Thoracic aorta (tissue), 2 donors: ENCODE measurements around the gene CPEB2. TPM values are rescaled to one million over a fixed set of nuclear protein-coding genes. Genes with fewer than 3 reads are reported as not detected.
A peak's percentile ranks its signal among the peaks of the same experiment; 100 is the strongest.

Experiments used
- ATAC-seq: fragments of 150-250 bp; one replicate; pipeline ENCODE4 v1.8.0; 2017; ENCODE audit warnings: low read depth; ENCODE audit not compliant: insufficient number of reproducible peaks, low FRiP score
- DNase-seq: peaks from one replicate; pipeline ENCODE4 v3.0.0-alpha.2; 2020; ENCODE audit warnings: low spot score
- H3K27ac ChIP-seq, 2 donors: fragments of 200-600 bp; sonication (generic); 1 replicate in 1 of 2; 2 replicates in 1 of 2; pipeline ENCODE4 v1.5.1; 2016; ENCODE audit warnings: mild to moderate bottlenecking in 2 of 2, moderate library complexity in 2 of 2
- H3K27me3 ChIP-seq: fragments of 200-600 bp; sonication (generic); replicated peaks from 2 replicates; pipeline ENCODE4 v1.6.0; 2016; ENCODE audit warnings: mild to moderate bottlenecking; ENCODE audit not compliant: insufficient read depth
- H3K36me3 ChIP-seq: fragments of 200-600 bp; sonication (generic); one replicate; pipeline ENCODE4 v1.5.1; 2016
- H3K4me1 ChIP-seq, 2 donors: fragments of 200-600 bp; sonication (generic); 1 replicate in 1 of 2; 2 replicates in 1 of 2; pipeline versions ENCODE4 v1.5.1 to v1.6.0; 2016; ENCODE audit warnings: low read depth in 2 of 2, mild to moderate bottlenecking in 1 of 2; ENCODE audit not compliant: control insufficient read depth in 1 of 2
- H3K4me3 ChIP-seq: fragments of 200-600 bp; sonication (generic); 2 replicates; pipeline ENCODE4 v1.5.1; 2016; ENCODE audit warnings: mild to moderate bottlenecking
- H3K9me3 ChIP-seq: fragments of 200-600 bp; sonication (generic); 2 replicates; pipeline ENCODE4 v1.5.1; 2016
- total RNA-seq, 2 donors: library from RNA; depleted of rRNA; stranded (reverse); fragments of >200 nt; gene quantifications; one replicate each; pipeline versions ENCODE4 v1.1.0 to v1.2.3, GENCODE V29; 2016
- TF ChIP-seq, protein P1 (sequence below): fragments of 200-600 bp; sonication (generic); IDR thresholded peaks from one replicate; pipeline ENCODE4 v1.5.1; 2019; ENCODE audit warnings: antibody characterized with exemption

CPEB2 gene
- total RNA-seq, 2 donors from 2014 or later, result 31.0 to 33.4 TPM

DNA sequence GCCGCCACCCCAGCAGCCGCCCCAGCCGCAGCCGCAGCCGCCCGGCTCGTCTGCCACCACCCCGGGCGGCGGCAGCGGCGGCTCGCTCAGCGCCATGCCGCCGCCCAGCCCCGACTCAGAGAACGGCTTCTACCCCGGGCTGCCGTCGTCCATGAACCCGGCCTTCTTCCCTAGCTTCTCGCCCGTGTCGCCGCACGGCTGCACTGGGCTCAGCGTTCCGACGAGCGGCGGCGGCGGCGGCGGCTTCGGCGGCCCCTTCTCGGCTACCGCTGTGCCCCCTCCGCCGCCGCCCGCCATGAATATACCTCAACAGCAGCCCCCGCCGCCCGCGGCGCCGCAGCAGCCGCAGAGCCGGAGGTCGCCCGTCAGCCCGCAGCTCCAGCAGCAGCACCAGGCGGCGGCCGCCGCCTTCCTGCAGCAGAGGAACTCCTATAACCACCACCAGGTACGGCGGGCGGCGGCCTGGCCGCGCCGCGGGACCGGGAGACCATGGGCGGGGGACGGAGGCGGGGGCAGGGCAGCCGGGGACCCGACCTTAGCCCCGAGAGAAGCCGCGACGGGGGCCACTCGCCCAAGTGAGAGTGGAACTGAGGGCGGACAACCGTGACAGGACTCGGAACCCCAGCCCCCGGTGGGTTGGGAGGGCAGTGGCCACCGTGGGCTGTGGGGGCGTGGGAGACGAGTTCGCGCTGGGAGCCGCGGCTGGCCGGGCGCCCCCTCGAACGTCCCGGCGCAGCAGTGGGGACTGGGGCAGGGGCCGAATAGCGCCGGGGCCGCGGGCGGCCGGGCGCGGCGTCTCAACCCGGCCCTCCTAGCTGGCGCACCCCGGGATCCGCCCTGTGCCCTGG, 1.8 kb downstream of the CPEB2 start:
- DNase-seq, result no peak
- Histone ChIP-seq H3K9me3 (no peaks in the 10 kb centered on the region), H3K4me1 (peaks cover 27 to 35% of the 10 kb centered on the region in 2 donors), H3K27ac (peak overlapping the region; percentile 99 to 100), H3K4me3 (peak overlapping the region; percentile 99), H3K36me3 (peaks cover 3% of the 10 kb centered on the region), H3K27me3 (no peaks in the 10 kb centered on the region)
- no peak for ATAC-seq
- TF ChIP-seq, protein P1, sequence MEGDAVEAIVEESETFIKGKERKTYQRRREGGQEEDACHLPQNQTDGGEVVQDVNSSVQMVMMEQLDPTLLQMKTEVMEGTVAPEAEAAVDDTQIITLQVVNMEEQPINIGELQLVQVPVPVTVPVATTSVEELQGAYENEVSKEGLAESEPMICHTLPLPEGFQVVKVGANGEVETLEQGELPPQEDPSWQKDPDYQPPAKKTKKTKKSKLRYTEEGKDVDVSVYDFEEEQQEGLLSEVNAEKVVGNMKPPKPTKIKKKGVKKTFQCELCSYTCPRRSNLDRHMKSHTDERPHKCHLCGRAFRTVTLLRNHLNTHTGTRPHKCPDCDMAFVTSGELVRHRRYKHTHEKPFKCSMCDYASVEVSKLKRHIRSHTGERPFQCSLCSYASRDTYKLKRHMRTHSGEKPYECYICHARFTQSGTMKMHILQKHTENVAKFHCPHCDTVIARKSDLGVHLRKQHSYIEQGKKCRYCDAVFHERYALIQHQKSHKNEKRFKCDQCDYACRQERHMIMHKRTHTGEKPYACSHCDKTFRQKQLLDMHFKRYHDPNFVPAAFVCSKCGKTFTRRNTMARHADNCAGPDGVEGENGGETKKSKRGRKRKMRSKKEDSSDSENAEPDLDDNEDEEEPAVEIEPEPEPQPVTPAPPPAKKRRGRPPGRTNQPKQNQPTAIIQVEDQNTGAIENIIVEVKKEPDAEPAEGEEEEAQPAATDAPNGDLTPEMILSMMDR, result no peak

DNA sequence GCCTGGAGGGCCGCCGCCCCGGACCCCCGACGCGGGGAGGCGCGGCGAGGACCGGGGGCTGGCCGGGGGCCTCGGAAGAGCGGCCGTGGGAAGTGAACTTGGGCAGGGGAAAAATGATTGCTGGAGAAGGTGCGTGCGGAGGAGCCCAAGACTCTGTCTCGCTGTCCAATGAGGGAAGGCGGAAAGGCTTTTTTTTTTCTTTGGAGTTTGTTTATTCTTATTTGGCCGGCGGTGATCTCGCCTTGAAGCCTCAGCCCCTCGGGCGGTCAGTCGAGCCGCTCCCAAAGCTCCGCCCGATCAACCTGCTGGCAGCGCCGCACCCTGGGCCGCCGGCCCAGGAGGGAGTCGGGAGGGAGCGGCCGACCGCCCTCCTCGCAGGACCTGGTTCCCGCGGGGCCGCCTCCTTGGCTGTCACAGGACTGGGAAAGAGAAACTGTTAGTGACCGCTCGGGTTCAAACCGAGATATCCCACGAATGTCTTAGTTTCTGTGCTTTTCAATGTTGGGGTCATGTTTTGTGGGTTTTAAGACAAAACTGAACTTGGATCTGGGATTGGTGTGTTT, 2.5 kb downstream of the CPEB2 start:
- H3K9me3 ChIP-seq, result no peaks in the 10 kb centered on the region
- DNase-seq, result peak; percentile 58
- peaks cover 3% of the 10 kb centered on the region for H3K36me3 ChIP-seq
- H3K4me1 ChIP-seq, result peaks cover 33 to 42% of the 10 kb centered on the region in 2 donors
- H3K4me3 ChIP-seq, result peak overlapping the region; percentile 99
- TF ChIP-seq, protein P1, result no peak
- ATAC-seq, result peak; percentile 13
- no peaks in the 10 kb centered on the region for H3K27me3 ChIP-seq
- peak overlapping the region; percentile 99 to 100 for H3K27ac ChIP-seq

DNA sequence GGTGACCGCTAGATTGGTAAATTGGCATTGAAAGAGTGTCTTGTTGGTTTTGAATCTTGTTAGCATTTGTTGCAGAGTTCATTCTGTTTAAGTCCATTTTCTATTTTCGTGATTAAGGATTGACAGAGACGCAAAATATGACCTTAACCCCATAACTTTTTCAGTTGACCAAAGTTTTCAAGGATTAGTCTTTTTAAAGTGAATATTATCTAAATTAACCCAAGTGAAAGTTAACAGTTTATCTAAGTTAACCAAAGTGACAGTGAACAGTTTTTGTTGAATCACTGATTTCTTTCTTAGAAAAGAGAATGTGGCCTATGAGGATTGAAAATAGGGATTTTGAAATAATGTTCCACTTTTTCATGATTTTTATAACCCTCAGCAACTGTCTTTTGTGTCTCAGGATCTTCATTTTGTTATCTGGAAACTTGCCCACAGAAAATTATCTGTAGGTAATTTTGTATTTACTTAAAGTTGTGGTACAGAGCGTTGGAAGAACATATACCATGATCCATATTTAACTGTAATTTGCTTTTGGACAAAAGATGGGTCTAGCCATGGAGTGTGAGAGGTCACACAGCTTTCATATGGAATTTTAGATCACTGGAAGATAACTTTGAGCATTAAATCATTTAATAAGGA, 3.3 kb downstream of the CPEB2 start:
- Histone ChIP-seq H3K9me3 (no peaks in the 10 kb centered on the region), H3K36me3 (peaks cover 3% of the 10 kb centered on the region), H3K4me3 (peak overlapping the region; percentile 99), H3K27ac (peak overlapping the region; percentile 99 to 100), H3K27me3 (no peaks in the 10 kb centered on the region), H3K4me1 (peaks cover 40 to 48% of the 10 kb centered on the region in 2 donors)
- DNase-seq (no peak), ATAC-seq (no peak)
- TF ChIP-seq, protein P1, result no peak

DNA sequence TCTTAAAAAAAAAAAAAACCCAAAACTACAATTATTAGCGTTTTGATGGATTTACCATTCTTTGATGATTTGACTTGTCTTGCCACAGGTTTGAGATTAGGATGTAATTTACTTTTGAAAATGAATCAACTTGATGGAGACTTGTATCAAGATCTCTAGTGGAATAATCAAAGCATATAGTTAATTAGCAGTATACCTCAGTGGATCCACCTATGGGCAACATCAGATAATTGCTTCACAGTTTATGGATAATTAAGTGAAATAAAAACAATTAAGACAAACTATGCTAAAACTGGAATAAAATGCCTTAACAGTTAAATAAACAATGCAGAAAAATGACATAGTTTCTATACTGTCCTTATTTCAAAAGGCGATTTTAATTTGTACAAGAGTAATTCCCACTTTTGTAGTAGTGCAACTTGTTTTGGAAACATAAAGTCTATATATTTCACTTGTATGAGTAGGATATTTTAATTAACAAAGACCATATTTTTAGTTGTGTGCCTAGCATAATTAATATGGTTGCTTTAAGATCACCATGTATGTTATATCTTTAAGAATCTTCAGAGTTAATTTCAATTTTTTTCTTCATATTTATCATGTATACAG, 4.2 kb downstream of the CPEB2 start:
- peaks cover 41 to 53% of the 10 kb centered on the region in 2 donors for H3K4me1 ChIP-seq
- no peak for ATAC-seq
- H3K9me3 ChIP-seq, result no peaks in the 10 kb centered on the region
- H3K27me3 ChIP-seq, result no peaks in the 10 kb centered on the region
- H3K4me3 ChIP-seq, result peak overlapping the region; percentile 99
- H3K36me3 ChIP-seq, result peaks cover 9% of the 10 kb centered on the region
- H3K27ac ChIP-seq, result peak overlapping the region in 1 of 2 donors; percentile 100
- DNase-seq, result no peak
- TF ChIP-seq, protein P1, result no peak
